GM10266 (cell line): Measurements from ENCODE around the gene TAF11.

ENCODE experiments used
- DNase-seq: peaks from one replicate; pipeline ENCODE4 v3.0.0; 2012; ENCODE audit errors: extremely low spot score
- CTCF ChIP-seq: IDR thresholded peaks from 2 replicates; pipeline ENCODE4 v1.5.1; 2012; ENCODE audit warnings: mild to moderate bottlenecking, low read depth; ENCODE audit not compliant: control insufficient read depth, insufficient read depth; ENCODE audit errors: missing control alignments

Gene TAF11

GRCh38 chr6:34876472-34876871 lies 11.4 kb downstream of the TAF11 start:
- TF ChIP-seq CTCF: no peak
- no peak for DNase-seq

- TF ChIP-seq CTCF: no peak
Observed at GRCh38 chr6:34875292-34876213, 12.3 kb downstream of the TAF11 start.

GRCh38 chr6:34872332-34872731 lies 15.5 kb downstream of the TAF11 start:
- no peak for TF ChIP-seq CTCF
- DNase-seq: no peak

More at GRCh38 chr6:34875292-34876213, 12.3 kb downstream of the TAF11 start:
- no peak for DNase-seq

GRCh38 chr6:34871853-34872252 lies 16.0 kb downstream of the TAF11 start:
- TF ChIP-seq CTCF: no peak
- DNase-seq: no peak

- no peak for DNase-seq
- TF ChIP-seq CTCF: peak; percentile 5
Observed at GRCh38 chr6:34867484-34867883, 20.4 kb downstream of the TAF11 start.

- DNase-seq: no peak
- no peak for TF ChIP-seq CTCF
Observed at GRCh38 chr6:34866509-34866908, 21.3 kb downstream of the TAF11 start.

GRCh38 chr6:34865107-34865506 lies 22.7 kb downstream of the TAF11 start:
- TF ChIP-seq CTCF: no peak
- no peak for DNase-seq
